ENCODE results near the gene GNG12. TPM values are rescaled to one million over a fixed set of nuclear protein-coding genes. Genes with fewer than 3 reads are reported as not detected.
"Not testable (repeated sequence)": the region's sequence is repeated elsewhere in the genome, so short reads cannot be mapped to it uniquely, and the experiment has no call there.

Gene GNG12
- total RNA-seq, 1 donor from 2014 or later, result 71.5 TPM

DNA sequence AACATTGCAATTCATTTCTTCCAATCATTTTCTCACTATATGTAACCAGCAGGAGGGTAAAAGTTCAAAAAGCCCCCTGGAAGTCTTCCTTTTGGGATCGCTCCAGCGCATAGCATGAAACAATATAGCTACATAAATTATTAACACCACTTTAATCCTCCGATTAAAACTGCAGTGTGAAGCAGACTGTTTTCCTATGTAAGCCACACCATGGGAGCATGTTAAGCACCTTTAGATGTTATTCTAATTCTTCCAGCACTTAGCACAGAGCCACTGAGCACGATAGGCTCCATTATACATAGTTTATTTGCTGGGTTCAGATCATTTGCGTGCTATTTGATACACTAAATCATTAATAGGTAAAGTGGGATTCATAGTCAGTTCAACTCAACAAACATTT, 166.6 kb downstream of the GNG12 start:
- Histone ChIP-seq H3K27me3 (no peaks in the 10 kb centered on the region), H3K27ac (no peak overlapping the region), H3K4me3 (no peak overlapping the region), H3K4me1 (no peaks in the 10 kb centered on the region), H3K9me3 (no peaks in the 10 kb centered on the region), H3K36me3 (no peaks in the 10 kb centered on the region)
- DNase-seq (ENCODE audit: extremely low spot score in 2 of 2), result no peak
- intact Hi-C loops (cut with DNase I), result no loop called here
- TF ChIP-seq POLR2AphosphoS5 (IDR thresholded peaks at IDR 0.05; ENCODE audit: insufficient read depth in 1 of 2, low read depth in 1 of 2) (no peak), POLR2A (IDR thresholded peaks at IDR 0.05) (no peak)

- H3K9me3 ChIP-seq; H3K4me1 ChIP-seq; H3K27me3 ChIP-seq; intact Hi-C loops (cut with DNase I); H3K4me3 ChIP-seq; H3K27ac ChIP-seq; DNase-seq (ENCODE audit: extremely low spot score in 2 of 2); H3K36me3 ChIP-seq: not testable (repeated sequence)
These were observed 168.0 kb downstream of the GNG12 start for GRCh38 chr1:67665307-67665706.

GRCh38 chr1:67664048-67664447, 169.2 kb downstream of the GNG12 start:
- no peaks in the 10 kb centered on the region for H3K4me1 ChIP-seq
- no peaks in the 10 kb centered on the region for H3K27me3 ChIP-seq
- H3K9me3 ChIP-seq, result no peaks in the 10 kb centered on the region
- TF ChIP-seq POLR2A (IDR thresholded peaks at IDR 0.05) (no peak), POLR2AphosphoS5 (IDR thresholded peaks at IDR 0.05; ENCODE audit: insufficient read depth in 1 of 2, low read depth in 1 of 2) (no peak)
- TF ChIP-seq, protein P1, sequence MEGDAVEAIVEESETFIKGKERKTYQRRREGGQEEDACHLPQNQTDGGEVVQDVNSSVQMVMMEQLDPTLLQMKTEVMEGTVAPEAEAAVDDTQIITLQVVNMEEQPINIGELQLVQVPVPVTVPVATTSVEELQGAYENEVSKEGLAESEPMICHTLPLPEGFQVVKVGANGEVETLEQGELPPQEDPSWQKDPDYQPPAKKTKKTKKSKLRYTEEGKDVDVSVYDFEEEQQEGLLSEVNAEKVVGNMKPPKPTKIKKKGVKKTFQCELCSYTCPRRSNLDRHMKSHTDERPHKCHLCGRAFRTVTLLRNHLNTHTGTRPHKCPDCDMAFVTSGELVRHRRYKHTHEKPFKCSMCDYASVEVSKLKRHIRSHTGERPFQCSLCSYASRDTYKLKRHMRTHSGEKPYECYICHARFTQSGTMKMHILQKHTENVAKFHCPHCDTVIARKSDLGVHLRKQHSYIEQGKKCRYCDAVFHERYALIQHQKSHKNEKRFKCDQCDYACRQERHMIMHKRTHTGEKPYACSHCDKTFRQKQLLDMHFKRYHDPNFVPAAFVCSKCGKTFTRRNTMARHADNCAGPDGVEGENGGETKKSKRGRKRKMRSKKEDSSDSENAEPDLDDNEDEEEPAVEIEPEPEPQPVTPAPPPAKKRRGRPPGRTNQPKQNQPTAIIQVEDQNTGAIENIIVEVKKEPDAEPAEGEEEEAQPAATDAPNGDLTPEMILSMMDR (IDR thresholded peaks at IDR 0.05), result no peak
- intact Hi-C loops (cut with DNase I), result no loop called here
- no peaks in the 10 kb centered on the region for H3K36me3 ChIP-seq
- no peak overlapping the region for H3K4me3 ChIP-seq
- no peak overlapping the region for H3K27ac ChIP-seq
- no peak for DNase-seq (ENCODE audit: extremely low spot score in 2 of 2)

- no peaks in the 10 kb centered on the region for H3K9me3 ChIP-seq
- no peak overlapping the region for H3K27ac ChIP-seq
- TF ChIP-seq POLR2A (IDR thresholded peaks at IDR 0.05), result no peak
- TF ChIP-seq POLR2AphosphoS5 (IDR thresholded peaks at IDR 0.05; ENCODE audit: insufficient read depth in 1 of 2, low read depth in 1 of 2), result no peak
- H3K36me3 ChIP-seq, result no peaks in the 10 kb centered on the region
- no peaks in the 10 kb centered on the region for H3K4me1 ChIP-seq
- DNase-seq (ENCODE audit: extremely low spot score in 2 of 2), result no peak
- H3K27me3 ChIP-seq, result no peaks in the 10 kb centered on the region
- H3K4me3 ChIP-seq, result no peak overlapping the region
- intact Hi-C loops (cut with DNase I), result no loop called here
These were observed 170.4 kb downstream of the GNG12 start for GRCh38 chr1:67662884-67663283.

DNA sequence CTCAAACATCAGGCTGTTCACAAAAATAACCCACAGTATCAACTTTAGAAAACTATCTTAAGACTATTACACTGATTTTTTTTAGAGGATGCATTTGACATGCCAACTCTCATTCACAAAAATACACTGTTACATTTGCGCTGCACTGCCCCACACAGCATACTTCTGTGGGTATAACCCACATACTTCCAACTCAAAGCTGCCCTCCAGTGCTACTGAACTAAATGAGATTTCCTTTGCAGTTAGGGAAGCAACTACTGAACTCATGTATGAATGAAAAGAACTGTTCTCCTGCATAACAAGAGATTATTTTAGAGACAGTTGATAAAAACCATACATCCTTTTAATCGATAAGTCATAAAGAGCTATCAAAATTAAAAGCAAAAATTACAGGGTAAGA, 174.0 kb downstream of the GNG12 start:
- Histone ChIP-seq H3K9me3 (no peaks in the 10 kb centered on the region), H3K4me1 (no peaks in the 10 kb centered on the region), H3K4me3 (no peak overlapping the region), H3K27me3 (no peaks in the 10 kb centered on the region), H3K27ac (no peak overlapping the region), H3K36me3 (no peaks in the 10 kb centered on the region)
- intact Hi-C loops (cut with DNase I), result no loop called here
- DNase-seq (ENCODE audit: extremely low spot score in 2 of 2), result no peak
- TF ChIP-seq POLR2A (IDR thresholded peaks at IDR 0.05), result no peak
- no peak for TF ChIP-seq POLR2AphosphoS5 (IDR thresholded peaks at IDR 0.05; ENCODE audit: insufficient read depth in 1 of 2, low read depth in 1 of 2)
- TF ChIP-seq, protein P1 (IDR thresholded peaks at IDR 0.05), result no peak

DNA sequence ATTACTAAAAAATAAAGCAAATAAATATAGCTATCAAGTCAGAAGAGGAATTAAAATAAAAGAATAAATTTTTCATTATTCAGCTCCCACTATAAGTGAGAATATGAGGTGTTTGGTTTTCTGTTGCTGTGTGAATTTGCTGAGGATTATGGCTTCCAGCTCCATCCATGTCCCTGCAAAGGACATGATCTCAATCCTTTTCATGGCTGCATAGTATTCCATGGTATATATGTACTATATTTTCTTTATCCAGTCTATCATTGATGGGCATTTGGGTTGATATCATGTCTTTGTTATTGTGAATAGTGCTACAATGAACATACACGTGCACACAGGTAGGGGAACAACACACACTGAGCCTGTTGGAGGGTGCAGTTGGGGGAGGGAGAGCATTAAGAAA, 176.1 kb downstream of the GNG12 start:
- H3K27ac ChIP-seq; intact Hi-C loops (cut with DNase I); H3K27me3 ChIP-seq; H3K4me1 ChIP-seq; H3K36me3 ChIP-seq; H3K4me3 ChIP-seq; DNase-seq (ENCODE audit: extremely low spot score in 2 of 2); H3K9me3 ChIP-seq: not testable (repeated sequence)

GRCh38 chr1:67655581-67655980, 177.7 kb downstream of the GNG12 start:
- Histone ChIP-seq H3K9me3 (no peaks in the 10 kb centered on the region), H3K36me3 (no peaks in the 10 kb centered on the region), H3K4me3 (no peak overlapping the region), H3K27ac (no peak overlapping the region), H3K27me3 (no peaks in the 10 kb centered on the region), H3K4me1 (no peaks in the 10 kb centered on the region)
- intact Hi-C loops (cut with DNase I), result no loop called here
- TF ChIP-seq POLR2AphosphoS5 (IDR thresholded peaks at IDR 0.05; ENCODE audit: insufficient read depth in 1 of 2, low read depth in 1 of 2) (no peak), POLR2A (IDR thresholded peaks at IDR 0.05) (no peak)
- TF ChIP-seq, protein P1 (IDR thresholded peaks at IDR 0.05), result no peak
- DNase-seq (ENCODE audit: extremely low spot score in 2 of 2), result no peak
